IMR-90 (cell line): ENCODE results near the gene REV3L.

Experiments
- BHLHE40 ChIP-seq: fragments of 150-350 bp; IDR thresholded peaks from 2 replicates; pipeline ENCODE4 v1.6.1; 2016; ENCODE audit warnings: mild to moderate bottlenecking, low read depth, low read length
- CEBPB ChIP-seq: IDR thresholded peaks from 2 replicates; pipeline ENCODE4 v1.6.1; 2012; ENCODE audit warnings: low read depth, low read length, improper control_type of control experiment
- CHD1 ChIP-seq: IDR thresholded peaks from 2 replicates; pipeline ENCODE4 v1.6.1; 2012; ENCODE audit warnings: low read depth, low read length, improper control_type of control experiment
- MAFK ChIP-seq: IDR thresholded peaks from 2 replicates; pipeline ENCODE4 v1.6.1; 2012; ENCODE audit warnings: low read depth, low read length, improper control_type of control experiment
- MAZ ChIP-seq: IDR thresholded peaks from 2 replicates; pipeline ENCODE4 v1.6.1; 2012; ENCODE audit warnings: low read depth, mild to moderate bottlenecking, low read length, improper control_type of control experiment, moderate library complexity, borderline replicate concordance
- MXI1 ChIP-seq: IDR thresholded peaks from 2 replicates; pipeline ENCODE4 v1.6.1; 2012; ENCODE audit warnings: low read depth, mild to moderate bottlenecking, low read length, moderate library complexity, borderline replicate concordance
- POLR2A ChIP-seq: IDR thresholded peaks from 2 replicates; pipeline ENCODE4 v1.6.1; 2012; ENCODE audit warnings: mild to moderate bottlenecking, low read depth, low read length
- RAD21 ChIP-seq: IDR thresholded peaks from 2 replicates; pipeline ENCODE4 v1.6.1; 2012; ENCODE audit warnings: low read length, improper control_type of control experiment
- RFX5 ChIP-seq: IDR thresholded peaks from 2 replicates; pipeline ENCODE4 v1.8.0; 2012; ENCODE audit warnings: low read depth, mild to moderate bottlenecking, low read length, moderate library complexity
- SMC3 ChIP-seq: fragments of 150-350 bp; IDR thresholded peaks from 2 replicates; pipeline ENCODE4 v1.6.1; 2016; ENCODE audit warnings: low read depth, mild to moderate bottlenecking, antibody characterized with exemption, low read length, moderate library complexity
- USF2 ChIP-seq: fragments of 150-350 bp; IDR thresholded peaks from 2 replicates; pipeline ENCODE4 v1.6.1; 2017; ENCODE audit warnings: mild to moderate bottlenecking, antibody characterized with exemption, low read length, low read depth
- TF ChIP-seq, protein P1 (sequence below): conservative IDR thresholded peaks from 2 replicates; pipeline ENCODE4 v1.5.1; 2012; ENCODE audit warnings: mild to moderate bottlenecking, low read depth, low read length, improper control_type of control experiment
- TF ChIP-seq, protein P2 (sequence below): fragments of 150-350 bp; IDR thresholded peaks from 2 replicates; pipeline ENCODE4 v1.6.1; 2016; ENCODE audit warnings: low read depth, mild to moderate bottlenecking, low read length, moderate library complexity, borderline replicate concordance

GRCh38 chr6:111381123-111381522 lies 101.9 kb downstream of the REV3L start:
- TF ChIP-seq CEBPB (no peak), MAFK (no peak), USF2 (no peak), SMC3 (no peak), RAD21 (no peak), POLR2A (no peak), MXI1 (no peak), MAZ (no peak), CHD1 (no peak), BHLHE40 (no peak), RFX5 (no peak)
- TF ChIP-seq, protein P1, sequence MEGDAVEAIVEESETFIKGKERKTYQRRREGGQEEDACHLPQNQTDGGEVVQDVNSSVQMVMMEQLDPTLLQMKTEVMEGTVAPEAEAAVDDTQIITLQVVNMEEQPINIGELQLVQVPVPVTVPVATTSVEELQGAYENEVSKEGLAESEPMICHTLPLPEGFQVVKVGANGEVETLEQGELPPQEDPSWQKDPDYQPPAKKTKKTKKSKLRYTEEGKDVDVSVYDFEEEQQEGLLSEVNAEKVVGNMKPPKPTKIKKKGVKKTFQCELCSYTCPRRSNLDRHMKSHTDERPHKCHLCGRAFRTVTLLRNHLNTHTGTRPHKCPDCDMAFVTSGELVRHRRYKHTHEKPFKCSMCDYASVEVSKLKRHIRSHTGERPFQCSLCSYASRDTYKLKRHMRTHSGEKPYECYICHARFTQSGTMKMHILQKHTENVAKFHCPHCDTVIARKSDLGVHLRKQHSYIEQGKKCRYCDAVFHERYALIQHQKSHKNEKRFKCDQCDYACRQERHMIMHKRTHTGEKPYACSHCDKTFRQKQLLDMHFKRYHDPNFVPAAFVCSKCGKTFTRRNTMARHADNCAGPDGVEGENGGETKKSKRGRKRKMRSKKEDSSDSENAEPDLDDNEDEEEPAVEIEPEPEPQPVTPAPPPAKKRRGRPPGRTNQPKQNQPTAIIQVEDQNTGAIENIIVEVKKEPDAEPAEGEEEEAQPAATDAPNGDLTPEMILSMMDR: no peak
- TF ChIP-seq, protein P2, sequence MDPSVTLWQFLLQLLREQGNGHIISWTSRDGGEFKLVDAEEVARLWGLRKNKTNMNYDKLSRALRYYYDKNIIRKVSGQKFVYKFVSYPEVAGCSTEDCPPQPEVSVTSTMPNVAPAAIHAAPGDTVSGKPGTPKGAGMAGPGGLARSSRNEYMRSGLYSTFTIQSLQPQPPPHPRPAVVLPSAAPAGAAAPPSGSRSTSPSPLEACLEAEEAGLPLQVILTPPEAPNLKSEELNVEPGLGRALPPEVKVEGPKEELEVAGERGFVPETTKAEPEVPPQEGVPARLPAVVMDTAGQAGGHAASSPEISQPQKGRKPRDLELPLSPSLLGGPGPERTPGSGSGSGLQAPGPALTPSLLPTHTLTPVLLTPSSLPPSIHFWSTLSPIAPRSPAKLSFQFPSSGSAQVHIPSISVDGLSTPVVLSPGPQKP: no peak
